Measurements from ENCODE around the gene IL17RB.

IL17RB gene

DNA sequence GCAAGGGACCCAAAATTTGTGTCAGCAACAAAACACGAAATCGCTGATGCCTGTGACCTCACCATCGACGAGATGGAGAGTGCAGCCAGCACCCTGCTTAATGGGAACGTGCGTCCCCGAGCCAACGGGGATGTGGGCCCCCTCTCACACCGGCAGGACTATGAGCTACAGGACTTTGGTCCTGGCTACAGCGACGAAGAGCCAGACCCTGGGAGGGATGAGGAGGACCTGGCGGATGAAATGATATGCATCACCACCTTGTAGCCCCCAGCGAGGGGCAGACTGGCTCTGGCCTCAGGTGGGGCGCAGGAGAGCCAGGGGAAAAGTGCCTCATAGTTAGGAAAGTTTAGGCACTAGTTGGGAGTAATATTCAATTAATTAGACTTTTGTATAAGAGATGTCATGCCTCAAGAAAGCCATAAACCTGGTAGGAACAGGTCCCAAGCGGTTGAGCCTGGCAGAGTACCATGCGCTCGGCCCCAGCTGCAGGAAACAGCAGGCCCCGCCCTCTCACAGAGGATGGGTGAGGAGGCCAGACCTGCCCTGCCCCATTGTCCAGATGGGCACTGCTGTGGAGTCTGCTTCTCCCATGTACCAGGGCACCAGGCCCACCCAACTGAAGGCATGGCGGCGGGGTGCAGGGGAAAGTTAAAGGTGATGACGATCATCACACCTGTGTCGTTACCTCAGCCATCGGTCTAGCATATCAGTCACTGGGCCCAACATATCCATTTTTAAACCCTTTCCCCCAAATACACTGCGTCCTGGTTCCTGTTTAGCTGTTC, 35.0 kb upstream of the IL17RB start:
- no peak for DNase-seq (ENCODE audit: low read depth in 2 of 2)

DNA sequence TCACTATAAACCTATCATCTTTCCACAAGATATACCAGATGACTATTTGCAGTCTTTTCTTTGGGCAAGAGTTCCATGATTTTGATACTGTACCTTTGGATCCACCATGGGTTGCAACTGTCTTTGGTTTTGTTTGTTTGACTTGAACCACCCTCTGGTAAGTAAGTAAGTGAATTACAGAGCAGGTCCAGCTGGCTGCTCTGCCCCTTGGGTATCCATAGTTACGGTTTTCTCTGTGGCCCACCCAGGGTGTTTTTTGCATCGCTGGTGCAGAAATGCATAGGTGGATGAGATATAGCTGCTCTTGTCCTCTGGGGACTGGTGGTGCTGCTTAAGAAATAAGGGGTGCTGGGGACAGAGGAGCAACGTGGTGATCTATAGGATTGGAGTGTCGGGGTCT, 33.9 kb upstream of the IL17RB start:
- DNase-seq (ENCODE audit: low read depth in 2 of 2): no peak

DNA sequence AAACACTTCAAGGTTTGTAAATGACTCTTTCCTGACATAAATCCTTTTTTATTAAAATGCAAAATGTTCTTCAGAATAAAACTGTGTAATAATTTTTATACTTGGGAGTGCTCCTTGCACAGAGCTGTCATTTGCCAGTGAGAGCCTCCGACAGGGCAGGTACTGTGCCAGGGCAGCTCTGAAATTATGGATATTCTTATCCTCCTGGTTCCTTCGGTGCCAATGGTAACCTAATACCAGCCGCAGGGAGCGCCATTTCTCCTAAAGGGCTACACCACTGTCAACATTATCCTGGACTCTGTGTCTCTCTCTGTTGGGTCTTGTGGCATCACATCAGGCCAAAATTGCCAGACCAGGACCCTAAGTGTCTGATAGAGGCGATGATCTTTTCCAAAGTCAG, 33.1 kb upstream of the IL17RB start:
- DNase-seq (ENCODE audit: low read depth in 2 of 2): no peak

DNA sequence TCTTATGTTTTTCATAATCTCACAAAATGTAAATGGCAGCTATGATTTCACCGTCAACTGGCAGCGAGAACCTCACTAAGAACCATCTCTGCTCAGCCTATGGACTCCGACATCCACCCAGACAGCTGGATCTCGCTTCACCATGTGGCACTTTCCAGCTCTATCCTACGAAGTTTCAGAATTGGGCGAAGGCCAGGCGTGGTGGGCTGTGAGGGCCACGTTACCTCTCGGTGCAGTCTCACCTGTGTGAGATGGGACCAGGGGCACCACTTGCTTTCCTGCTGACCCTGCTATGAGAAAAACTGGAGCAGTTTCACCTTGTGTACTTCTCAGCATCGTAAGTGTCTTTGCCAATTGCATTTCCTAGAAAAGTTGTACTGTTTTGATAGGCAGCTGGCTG, 32.5 kb upstream of the IL17RB start:
- DNase-seq (ENCODE audit: low read depth in 2 of 2): no peak

DNA sequence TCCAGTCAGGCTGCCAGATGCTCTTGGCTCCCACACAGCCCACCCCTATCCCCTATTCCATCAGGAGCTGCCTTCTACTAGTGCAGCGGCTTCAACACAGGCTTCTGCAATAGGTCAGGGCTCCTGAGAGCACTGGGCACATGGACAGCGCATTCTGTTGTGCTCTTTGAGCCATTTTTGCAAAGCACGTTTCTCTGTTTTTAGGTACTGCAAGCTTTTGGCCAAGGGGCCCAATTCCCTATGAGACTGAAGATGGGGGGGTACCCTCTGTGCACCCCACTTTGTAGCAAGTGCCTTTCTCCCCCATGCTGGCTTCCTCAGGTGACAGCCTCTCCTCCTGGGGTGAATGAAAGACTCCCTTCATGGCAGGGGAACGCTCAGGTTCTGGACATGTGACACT, 31.3 kb upstream of the IL17RB start:
- no peak for DNase-seq (ENCODE audit: low read depth in 2 of 2)

DNA sequence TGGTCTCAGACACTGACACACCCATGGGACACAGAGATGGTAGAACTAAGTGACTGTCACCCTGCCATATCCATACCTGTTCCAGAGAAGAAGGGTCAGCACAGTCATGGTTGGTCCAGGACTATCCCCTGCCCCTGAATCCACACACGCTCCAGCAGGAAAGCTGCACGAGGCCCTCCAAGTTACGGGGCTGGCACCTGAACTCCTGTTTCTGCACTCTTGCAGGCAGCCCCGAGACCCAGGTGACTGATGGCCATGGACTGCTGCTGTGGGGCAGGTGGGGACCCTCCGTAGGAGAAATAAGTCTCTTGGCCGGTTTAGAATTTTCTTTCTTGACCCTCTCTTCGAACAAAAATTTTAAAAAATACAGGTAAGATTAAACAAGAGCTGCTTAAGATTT, 30.7 kb upstream of the IL17RB start:
- DNase-seq (ENCODE audit: low read depth in 2 of 2): no peak

DNA sequence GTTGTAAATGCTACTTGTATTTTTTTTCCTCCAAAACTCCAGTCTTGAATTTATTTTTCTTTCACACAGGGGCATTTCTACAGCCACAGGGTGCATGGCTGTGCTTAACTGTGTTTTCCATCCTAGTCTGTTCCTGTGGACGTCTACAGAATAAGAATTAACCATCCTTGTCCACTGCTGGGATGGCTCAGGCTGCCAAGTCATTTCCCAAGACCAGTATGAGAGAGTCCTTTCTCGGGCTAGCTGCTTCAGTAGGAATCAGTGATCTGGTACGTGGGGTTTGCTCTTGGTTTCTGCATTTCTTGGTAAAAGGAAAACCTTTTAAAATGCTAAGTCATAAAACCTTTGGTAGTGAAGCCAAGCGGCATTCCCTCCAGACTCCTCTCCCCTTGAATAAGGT, 29.9 kb upstream of the IL17RB start:
- no peak for DNase-seq (ENCODE audit: low read depth in 2 of 2)

DNA sequence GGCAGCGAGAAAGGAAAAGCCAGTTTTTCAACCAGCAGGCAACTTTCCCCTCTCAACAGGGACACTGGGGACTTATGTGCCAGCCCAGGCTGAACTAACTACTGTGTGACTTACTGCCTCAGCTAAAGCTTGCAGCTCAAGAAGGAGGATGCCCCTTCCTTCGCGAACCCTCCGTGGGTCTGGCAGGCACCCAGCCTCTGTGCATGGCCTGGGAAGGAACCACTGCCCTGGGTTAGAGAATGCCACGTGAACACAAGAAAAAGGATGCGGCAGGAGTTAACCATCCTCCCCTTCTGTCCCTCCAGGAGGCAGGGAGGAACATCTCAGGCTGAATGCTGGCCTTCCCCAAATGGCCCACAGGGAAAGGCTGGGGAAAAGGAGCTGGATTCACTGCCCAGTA, 29.2 kb upstream of the IL17RB start:
- no peak for DNase-seq (ENCODE audit: low read depth in 2 of 2)

DNA sequence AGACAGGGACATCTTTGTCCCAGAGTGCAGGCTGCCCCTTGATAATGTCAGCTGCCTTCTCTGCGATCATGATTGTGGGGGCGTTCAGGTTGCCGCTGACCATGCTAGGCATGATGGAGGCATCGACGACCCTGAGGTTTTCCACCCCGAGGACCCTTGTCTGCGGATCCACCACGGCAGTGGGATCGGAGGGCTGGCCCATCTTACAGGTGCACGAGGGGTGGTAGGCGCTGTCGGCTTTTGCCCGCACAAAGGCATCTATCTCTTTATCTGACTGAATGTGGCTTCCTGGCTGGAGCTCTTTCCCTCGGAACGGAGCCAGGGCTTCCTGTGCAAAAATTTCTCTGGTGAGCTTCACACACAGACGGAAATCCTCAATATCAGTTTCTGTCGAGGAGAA, 28.6 kb upstream of the IL17RB start:
- no peak for DNase-seq (ENCODE audit: low read depth in 2 of 2)

DNA sequence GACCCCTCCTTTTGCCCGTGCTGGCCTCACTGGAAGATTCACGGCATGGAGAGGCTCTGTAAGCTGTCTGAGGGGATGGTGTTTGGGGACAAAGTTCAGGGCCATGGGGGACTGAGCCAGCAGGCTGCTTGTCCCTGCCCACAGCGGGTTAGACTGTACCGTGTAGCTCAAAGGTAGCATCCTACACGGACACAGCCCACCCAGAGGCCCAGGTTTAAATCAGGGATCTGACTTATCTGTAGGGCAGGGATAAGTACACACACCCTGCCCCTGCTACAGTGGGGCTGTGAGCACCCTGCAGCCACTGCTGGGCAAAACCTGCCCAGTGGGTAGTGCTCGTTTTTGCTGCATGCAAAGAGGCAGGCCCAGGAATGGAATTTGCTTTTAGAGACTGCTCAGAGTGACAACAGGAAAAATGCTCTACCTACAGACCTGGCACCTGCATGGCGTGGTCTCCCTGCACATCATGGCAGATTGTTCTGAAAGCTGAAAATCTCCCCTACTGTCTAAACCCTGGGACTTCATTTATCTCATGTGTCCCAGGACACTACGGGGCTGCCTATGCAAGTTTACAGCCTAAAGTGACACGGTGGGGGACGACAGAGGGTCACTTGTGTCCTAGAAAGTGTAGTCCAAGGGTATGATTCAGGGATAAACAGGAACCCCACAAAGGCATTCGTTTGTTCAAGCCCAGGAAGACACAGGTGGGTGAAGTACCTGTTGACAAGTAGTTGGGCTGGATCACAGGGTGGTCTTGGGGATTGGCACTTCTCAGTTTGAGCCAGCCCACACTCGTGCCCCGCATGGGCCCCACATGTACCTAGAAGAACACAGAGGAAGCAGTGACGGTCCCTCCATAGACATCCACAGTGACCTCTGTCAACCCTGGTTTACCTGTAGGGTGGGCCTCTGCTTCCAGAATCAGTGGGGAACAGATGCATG, 27.9 kb upstream of the IL17RB start:
- no peak for DNase-seq (ENCODE audit: low read depth in 2 of 2)

DNA sequence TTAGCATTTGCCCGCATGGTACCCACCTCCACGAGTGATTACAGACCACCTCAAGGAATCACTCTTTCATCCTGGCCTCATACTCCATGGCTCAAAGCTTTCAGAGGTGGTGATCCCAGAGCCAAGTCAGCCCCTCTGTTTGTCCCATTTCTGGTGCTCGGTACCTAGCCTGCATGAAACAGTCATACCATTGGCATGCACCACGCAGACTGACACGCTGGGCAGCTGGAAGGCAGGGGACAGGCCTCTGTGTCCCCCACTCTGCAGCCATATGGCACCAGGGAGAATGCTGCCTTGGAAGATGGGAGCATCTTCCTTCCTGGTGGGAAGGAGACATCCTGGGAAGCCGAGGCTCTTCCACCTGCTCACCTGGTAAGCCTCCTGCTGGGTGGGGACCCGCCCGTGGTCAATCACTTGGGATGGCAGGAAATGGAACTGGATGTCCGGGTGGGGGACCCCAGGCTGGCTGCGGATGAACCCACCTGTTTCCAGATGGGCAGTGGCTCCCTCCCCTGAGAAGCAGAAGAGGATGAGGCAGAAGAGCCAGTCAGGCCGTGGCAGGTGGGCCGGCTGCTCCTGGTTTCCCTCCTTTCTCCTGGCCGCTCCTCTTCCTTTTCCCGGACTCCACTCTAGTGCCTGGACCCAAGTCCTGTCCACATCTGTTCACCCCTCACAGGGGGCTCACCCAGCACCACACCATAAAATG, 27.1 kb upstream of the IL17RB start:
- no peak for DNase-seq (ENCODE audit: low read depth in 2 of 2)

DNA sequence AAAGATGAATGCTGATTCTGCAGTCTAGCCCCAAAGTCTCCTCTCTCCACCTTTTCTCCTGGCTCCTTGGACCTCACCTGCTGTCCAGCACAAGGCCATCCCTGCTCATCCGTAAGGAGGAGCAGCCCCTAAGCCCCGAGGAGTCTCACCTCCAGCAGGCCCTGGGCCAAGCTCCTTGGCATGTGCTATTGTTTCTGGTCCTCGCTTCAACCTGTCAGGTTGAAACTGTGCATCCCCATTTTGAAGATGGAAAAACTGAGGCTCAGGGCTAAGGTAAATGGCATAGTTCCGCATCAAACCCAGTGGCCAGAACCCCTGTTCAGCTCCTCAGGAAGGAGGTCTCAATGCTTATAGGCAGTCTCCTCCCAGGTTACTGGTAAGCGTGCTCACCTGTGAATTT, 26.3 kb upstream of the IL17RB start:
- no peak for DNase-seq (ENCODE audit: low read depth in 2 of 2)

DNA sequence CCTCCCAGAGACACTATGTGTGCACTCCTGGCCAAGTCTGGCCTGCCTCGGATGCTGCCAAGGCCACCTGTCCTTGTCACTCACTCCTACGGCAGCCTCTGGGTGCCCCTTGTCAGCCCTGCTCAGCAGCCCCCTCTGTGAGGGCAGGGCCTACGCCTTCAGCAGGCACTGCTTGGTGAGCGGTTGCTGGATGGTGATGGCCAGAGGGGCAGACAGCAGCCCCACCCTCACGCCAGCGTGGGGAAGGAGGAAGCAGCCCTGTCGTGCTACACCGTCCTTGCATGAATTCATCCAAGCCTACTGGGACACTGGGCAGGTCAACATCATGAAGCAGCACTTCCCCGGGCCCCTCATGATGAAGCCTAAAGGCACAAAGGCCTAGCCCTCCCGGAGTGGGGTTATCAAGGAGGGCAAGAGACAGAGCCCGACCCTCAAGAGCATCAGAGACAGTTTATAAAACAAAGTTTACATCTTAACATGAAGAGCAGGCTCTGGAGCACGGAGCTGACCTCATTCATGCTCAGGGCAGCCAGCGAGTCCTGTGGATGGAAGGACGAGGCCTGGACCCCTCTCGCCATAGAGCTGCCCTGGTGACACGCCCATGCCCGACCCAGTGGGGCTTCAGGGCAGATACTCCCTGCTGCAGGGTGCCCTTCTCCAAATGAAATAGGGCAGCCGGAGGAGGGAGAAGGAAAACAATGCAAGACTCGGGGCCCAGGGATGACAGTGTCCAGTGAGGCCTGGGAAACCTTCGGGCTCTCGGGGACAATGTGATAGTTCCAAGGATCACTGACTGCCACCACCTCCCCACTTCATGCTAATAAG, 25.4 kb upstream of the IL17RB start:
- no peak for DNase-seq (ENCODE audit: low read depth in 2 of 2)

DNA sequence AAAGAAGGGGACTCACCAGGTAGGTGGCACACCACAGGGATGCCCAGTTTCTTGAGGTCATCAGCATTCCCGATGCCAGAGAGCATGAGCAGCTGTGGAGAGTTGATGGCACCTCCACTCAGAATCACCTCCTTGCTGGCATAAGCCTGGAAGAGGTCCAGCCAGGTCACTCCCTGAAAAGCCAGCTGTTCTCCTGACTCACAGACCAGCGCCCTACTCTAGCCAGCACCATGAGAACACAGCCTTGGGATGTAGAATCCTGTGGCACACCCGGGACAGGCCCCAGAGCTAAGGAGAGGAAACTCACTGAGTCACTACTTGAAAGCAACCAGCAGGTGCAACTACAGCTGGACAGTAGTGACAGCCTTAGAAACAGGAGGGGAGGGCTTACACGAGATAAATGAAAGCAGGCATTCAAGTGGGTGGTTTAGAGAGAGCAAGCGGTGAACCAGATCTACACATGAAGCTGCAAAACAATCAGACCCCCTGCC, 24.7 kb upstream of the IL17RB start:
- DNase-seq (ENCODE audit: low read depth in 2 of 2): no peak

DNA sequence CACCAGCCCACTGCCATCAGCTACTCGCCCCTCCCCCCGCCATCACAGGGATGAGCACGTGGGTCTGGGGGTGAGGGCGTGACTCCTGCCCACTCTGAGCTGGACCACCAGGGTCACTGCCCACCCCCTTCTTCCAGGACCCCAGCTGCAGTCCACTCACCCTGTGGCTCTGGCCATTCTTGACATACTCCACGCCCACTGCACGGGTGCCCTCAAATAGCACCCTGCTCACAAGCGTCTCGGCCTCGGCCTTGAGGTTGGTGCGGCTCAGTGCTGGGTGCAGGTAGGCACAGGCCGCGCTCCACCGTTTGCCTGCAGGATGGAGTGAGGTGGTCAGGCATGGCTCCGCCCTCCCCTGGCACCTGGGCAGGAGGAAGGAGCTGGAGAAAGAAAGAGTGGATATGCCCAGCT, 24.0 kb upstream of the IL17RB start:
- DNase-seq (ENCODE audit: low read depth in 2 of 2): no peak

DNA sequence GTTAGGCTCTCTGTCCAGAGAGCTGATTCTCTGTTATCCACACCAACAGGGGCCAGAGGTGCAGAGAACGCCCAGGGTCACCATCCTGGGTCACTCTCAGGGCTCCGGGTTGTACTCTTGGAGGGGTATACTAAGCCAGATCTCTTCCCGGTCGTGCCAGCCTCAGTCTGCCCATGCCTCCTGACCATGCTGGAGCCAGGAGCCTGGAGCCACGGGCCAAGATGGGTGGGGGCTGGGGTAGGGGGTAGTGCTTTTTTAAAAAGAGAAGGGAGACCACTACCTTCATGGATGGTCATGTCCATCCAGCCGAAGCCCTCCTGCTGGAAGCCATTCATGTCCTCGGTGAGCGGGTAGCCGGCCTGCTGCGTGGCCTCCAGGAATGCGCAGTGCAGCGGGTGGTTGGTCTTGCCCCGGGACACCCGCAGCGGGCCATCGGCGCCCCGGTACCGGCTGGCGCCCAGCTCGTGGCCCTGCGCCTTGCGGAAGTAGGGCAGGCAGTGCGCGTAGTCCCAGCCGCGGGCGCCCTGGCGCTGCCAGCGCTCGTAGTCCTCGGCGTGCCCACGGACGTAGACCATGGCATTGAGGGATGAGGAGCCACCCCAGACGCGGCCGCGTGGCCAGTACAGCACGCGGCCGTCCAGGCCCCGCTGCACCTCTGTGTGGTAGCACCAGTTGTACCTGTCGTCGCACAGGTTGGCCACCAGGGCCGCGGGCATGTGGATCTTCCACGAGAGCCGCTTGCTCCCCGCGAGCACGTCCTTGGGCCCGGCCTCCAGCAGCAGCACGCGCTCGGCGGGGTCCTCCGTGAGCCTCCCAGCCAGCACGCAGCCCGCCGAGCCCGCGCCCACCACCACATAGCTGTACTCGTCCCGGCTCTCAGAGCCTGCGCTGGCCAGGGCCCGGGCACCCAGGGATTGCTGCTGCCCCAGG, 23.1 kb upstream of the IL17RB start:
- DNase-seq (ENCODE audit: low read depth in 2 of 2): no peak

DNA sequence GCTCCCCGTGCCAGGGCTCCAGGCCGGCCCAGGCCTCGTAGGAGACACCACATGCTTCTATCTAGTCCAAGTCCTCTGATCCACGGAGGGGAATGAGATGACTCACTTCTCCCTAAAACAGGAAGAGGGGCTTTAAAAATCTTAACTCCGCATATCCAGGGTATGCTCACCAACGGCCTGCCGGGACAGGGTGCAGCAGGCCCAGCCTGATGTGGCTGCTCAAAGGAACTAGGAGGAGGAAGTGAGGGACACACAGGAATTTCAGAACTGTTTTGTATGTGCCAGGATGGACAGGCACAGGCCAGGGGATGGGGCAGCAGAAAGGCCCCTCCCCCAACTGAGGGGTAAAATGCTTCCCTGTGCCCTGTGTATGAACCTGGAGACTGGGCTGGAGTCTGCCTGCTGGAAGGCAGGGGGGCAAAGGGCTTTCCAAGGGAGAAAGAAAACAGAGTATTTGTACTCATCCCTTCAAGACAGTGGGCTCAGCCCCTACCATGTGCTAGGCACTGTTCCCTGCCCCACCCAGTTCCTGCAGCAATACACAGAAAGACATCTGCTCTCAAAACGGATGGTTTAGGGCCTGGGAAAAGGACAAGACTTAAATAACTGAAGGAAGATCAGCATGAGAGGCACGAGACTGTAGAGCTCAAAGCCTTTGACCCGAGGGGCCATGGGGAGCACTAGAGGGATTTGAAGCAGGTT, 22.3 kb upstream of the IL17RB start:
- DNase-seq (ENCODE audit: low read depth in 2 of 2): no peak

DNA sequence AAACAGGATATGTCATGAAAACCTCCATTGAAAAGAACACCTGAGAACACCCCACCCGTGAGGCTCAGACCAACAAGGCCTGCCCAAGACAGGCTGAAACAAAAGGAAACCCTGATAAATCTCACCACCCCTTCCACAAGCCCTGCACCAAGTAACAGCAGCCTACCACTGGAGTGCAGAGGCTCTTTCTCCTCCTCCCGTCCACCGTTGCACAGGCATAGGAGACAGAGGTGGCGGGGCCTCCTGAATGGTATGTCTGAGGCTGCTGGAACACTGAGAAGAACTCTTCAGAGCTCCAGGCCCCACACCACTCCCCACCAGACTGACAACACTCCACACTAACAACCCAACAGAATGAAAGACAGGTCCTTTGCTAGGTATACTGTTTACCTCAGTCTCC, 21.6 kb upstream of the IL17RB start:
- DNase-seq (ENCODE audit: low read depth in 2 of 2): no peak

DNA sequence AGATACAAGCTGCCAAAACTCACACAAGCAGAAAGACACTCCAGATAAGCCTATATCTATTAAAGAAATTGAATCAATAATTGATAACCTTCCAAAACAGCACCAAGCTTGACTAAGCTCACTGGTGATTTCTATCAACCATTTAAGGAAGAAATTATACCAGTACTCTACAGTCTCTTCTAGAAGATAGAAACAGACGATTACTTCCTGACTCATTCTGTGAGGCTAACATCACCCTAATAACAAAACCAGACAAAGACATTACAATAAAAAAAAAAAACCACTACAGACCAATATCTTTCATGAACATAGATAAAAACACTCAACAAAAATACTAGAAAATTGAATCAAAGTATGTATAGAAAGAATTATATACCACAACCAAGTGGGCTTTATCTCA, 20.3 kb upstream of the IL17RB start:
- no peak for DNase-seq (ENCODE audit: low read depth in 2 of 2)

DNA sequence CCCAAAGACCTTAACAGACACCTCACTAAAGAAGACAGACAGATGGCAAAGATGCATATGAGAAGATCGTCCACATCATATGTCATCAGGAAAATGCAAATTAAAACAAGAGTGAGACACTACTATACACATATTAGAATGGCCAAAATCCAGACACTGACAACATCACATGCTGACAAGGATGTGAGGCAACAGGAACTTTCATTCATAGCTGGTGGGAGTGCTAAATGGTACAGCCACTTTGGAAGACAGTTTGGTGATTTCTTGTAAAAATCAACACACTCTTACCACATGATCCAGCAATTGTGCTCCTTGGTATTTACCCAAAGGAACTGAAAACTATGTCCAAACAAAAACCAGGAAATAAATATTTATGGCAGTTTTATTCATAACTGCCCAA, 17.8 kb upstream of the IL17RB start:
- no peak for DNase-seq (ENCODE audit: low read depth in 2 of 2)

Data from stimulated activated CD4-positive, alpha-beta T cell treated with anti-CD3 and anti-CD28 coated beads, Interleukin-12 subunit alpha, Interleukin-12 subunit beta, amount 100 ng/mL, for 24 hours (primary cell).